DMS153 treated with DMSO at 0.1 percent for 48 hours (cell line): ENCODE results near the gene ARHGAP6.
"Not testable (repeated sequence)": the region's sequence is repeated elsewhere in the genome, so short reads cannot be mapped to it uniquely, and the experiment has no call there.

Source experiments
- DNase-seq: peaks from one replicate; lab custom pipeline; 2025; ENCODE audit not compliant: unreplicated experiment; lab: John Stamatoyannopoulos, UW

Gene ARHGAP6

GRCh38 chrX:11257711-11258110 is 408.0 kb downstream of the ARHGAP6 start:
- no peak for DNase-seq

- DNase-seq, result no peak
Observed at GRCh38 chrX:11257290-11257689, 408.4 kb downstream of the ARHGAP6 start.

GRCh38 chrX:11254417-11255109 is 411.2 kb downstream of the ARHGAP6 start:
- DNase-seq, result no peak

- DNase-seq, result no peak
Observed at GRCh38 chrX:11244636-11245035, 421.1 kb downstream of the ARHGAP6 start.

GRCh38 chrX:11242704-11243103 is 423.0 kb downstream of the ARHGAP6 start:
- DNase-seq, result no peak

- DNase-seq, result no peak
Observed at GRCh38 chrX:11241720-11242119, 424.0 kb downstream of the ARHGAP6 start.

- no peak for DNase-seq
Observed at GRCh38 chrX:11239230-11239629, 426.5 kb downstream of the ARHGAP6 start.

- DNase-seq, result not testable (repeated sequence)
Observed at GRCh38 chrX:11235377-11235776, 430.3 kb downstream of the ARHGAP6 start.

GRCh38 chrX:11215191-11215921 is 450.4 kb downstream of the ARHGAP6 start:
- DNase-seq, result no peak

GRCh38 chrX:11214346-11215190 is 451.2 kb downstream of the ARHGAP6 start:
- DNase-seq, result no peak

- DNase-seq, result no peak
Observed at GRCh38 chrX:11212741-11213140, 453.0 kb downstream of the ARHGAP6 start.

- DNase-seq, result no peak
Observed at GRCh38 chrX:11210415-11210801, 455.3 kb downstream of the ARHGAP6 start.

GRCh38 chrX:11209798-11210414 is 455.8 kb downstream of the ARHGAP6 start:
- DNase-seq, result no peak

- DNase-seq, result no peak
Observed at GRCh38 chrX:11206716-11207115, 459.0 kb downstream of the ARHGAP6 start.

GRCh38 chrX:11205796-11206195 is 459.9 kb downstream of the ARHGAP6 start:
- no peak for DNase-seq

- DNase-seq, result no peak
Observed at GRCh38 chrX:11197671-11198070, 468.0 kb downstream of the ARHGAP6 start.

- no peak for DNase-seq
Observed at GRCh38 chrX:11196476-11196875, 469.2 kb downstream of the ARHGAP6 start.

- no peak for DNase-seq
Observed at GRCh38 chrX:11193035-11193469, 472.7 kb downstream of the ARHGAP6 start.

- DNase-seq, result peak; percentile 71
Observed at GRCh38 chrX:11190745-11191510, 474.8 kb downstream of the ARHGAP6 start.

- no peak for DNase-seq
Observed at GRCh38 chrX:11189097-11189496, 476.6 kb downstream of the ARHGAP6 start.
